Measurements from ENCODE around the gene CORO6.

The CORO6 gene

DNA sequence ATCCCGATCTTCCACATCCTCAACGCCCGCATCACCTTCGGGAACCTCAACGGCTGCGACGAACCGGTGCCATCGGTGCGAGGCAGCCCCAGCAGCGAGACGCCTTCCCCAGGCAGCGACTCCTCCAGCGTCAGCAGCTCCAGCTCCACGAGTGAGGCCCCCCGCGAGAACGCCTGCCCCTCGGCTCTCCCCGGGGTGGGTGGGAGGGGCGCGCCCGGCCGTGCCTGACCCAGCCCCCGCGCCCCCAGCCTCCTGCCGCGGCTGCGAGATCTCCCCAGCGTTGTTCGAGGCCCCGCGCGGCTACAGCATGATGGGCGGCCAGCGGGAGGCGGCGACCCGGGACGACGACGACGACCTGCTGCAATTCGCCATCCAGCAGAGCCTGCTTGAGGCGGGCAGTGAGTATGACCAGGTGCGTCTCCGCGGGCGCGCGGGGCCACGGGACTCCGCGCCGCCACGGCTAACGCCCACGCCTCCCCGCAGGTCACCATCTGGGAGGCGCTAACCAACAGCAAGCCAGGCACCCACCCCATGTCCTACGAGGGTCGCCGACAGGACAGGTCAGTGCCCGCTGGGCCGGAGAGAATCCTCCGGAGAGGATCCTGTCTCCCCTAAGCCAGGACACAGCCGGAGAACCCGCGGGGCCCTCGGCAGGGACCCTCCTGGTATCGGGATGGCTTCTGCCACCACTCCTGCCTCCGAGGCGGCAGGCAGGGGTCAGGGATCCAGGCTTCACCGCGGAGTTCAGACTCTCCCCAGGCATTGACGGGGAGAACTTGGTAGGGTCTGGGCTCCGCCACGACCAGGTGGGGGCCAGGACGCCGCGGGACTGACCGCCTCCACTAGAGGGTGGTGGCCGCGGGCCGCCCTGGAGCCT is 10.1 kb downstream of the CORO6 start:
- no peak overlapping the region for H4K91ac ChIP-seq (ENCODE audit: low read depth, low read length, poor library complexity)
- peak overlapping the region; percentile 92 for H3K18ac ChIP-seq (ENCODE audit: low read length)
- no peak overlapping the region for H3K14ac ChIP-seq (ENCODE audit: low read length)
- H2BK120ac ChIP-seq (ENCODE audit: low read depth, low read length): no peak overlapping the region
- H3K9me3 ChIP-seq (replicated peaks in 1 of 2; ENCODE audit: control insufficient read depth in 2 of 2, insufficient read depth in 1 of 2, low read depth in 1 of 2, low read length in 2 of 2): peaks cover 3 to 10% of the 10 kb centered on the region in 2 donors
- H3K9ac ChIP-seq (ENCODE audit: low read depth, low read length, poor library complexity): no peak overlapping the region
- peaks cover 6 to 51% of the 10 kb centered on the region in 2 donors for H3K36me3 ChIP-seq (replicated peaks in 1 of 2; ENCODE audit: control insufficient read depth in 2 of 2, insufficient read depth in 2 of 2, low read length in 2 of 2)
- no peak for DNase-seq (ENCODE audit: low spot score)
- peak overlapping the region; percentile 92 for H2AK5ac ChIP-seq (ENCODE audit: low read depth, low read length)
- no peak overlapping the region for H4K8ac ChIP-seq (ENCODE audit: low read depth, low read length)
- peaks cover 6 to 21% (median 13%) of the 10 kb centered on the region in 3 experiments for H3K27me3 ChIP-seq (ENCODE audit: control insufficient read depth in 3 of 3, insufficient read depth in 3 of 3, low read depth in 1 of 3, low read length in 3 of 3)
- H3K4me1 ChIP-seq (ENCODE audit: control insufficient read depth in 2 of 2, insufficient read depth in 1 of 2, low read depth in 1 of 2, low read length in 2 of 2): peaks cover 0 to 28% of the 10 kb centered on the region in 2 donors
- WGBS, 2 donors (ENCODE audit: extremely low coverage in 2 of 2, insufficient read length in 2 of 2, insufficient replicate concordance in 1 of 2): no CpG with 5 or more reads among the region's 85 CpGs
- no peak overlapping the region for H3K27ac ChIP-seq (replicated peaks; ENCODE audit: low read length)
- no peak overlapping the region for H3K4me3 ChIP-seq (ENCODE audit: low read length in 2 of 2)
- peak overlapping the region; percentile 74 for H3K23ac ChIP-seq (ENCODE audit: low read depth, low read length, poor library complexity)
- no peak overlapping the region for H2AFZ ChIP-seq (ENCODE audit: low read length)
- peaks cover 4% of the 10 kb centered on the region for H3K79me1 ChIP-seq (ENCODE audit: low read depth, low read length)
- H2BK12ac ChIP-seq (ENCODE audit: low read length): no peak overlapping the region
- no peak overlapping the region for H3K4ac ChIP-seq (ENCODE audit: low read length)
- H3K4me2 ChIP-seq (ENCODE audit: insufficient read depth, low read length, poor library complexity, severe bottlenecking): no peak overlapping the region
- H2BK5ac ChIP-seq (ENCODE audit: low read length): no peak overlapping the region
- H2BK15ac ChIP-seq (ENCODE audit: low read length): no peak overlapping the region

DNA sequence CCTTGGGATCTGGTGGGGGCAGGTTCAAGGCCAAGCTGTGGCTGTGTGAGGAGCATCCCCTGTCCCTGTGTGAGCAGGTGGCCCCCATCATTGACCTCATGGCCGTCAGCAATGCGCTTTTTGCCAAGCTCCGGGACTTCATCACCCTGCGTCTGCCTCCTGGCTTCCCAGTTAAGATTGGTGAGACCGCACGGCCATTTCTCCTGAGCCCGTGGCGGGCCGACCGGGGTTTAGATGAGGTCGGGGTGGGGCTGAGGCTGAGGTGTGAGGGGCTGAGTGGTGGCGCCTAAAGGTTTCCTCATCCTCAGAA is 10.7 kb downstream of the CORO6 start:
- H3K9me3 ChIP-seq (replicated peaks in 1 of 2; ENCODE audit: control insufficient read depth in 2 of 2, insufficient read depth in 1 of 2, low read depth in 1 of 2, low read length in 2 of 2): peaks cover 3 to 10% of the 10 kb centered on the region in 2 donors
- H3K4ac ChIP-seq (ENCODE audit: low read length): no peak overlapping the region
- peaks cover under 1 to 16% (median 9%) of the 10 kb centered on the region in 3 experiments for H3K27me3 ChIP-seq (ENCODE audit: control insufficient read depth in 3 of 3, insufficient read depth in 3 of 3, low read depth in 1 of 3, low read length in 3 of 3)
- no peak overlapping the region for H4K8ac ChIP-seq (ENCODE audit: low read depth, low read length)
- peaks cover 0 to 23% of the 10 kb centered on the region in 2 donors for H3K4me1 ChIP-seq (ENCODE audit: control insufficient read depth in 2 of 2, insufficient read depth in 1 of 2, low read depth in 1 of 2, low read length in 2 of 2)
- no peak overlapping the region for H2BK120ac ChIP-seq (ENCODE audit: low read depth, low read length)
- no peak overlapping the region for H2BK12ac ChIP-seq (ENCODE audit: low read length)
- H2BK15ac ChIP-seq (ENCODE audit: low read length): no peak overlapping the region
- WGBS, 2 donors (ENCODE audit: extremely low coverage in 2 of 2, insufficient read length in 2 of 2, insufficient replicate concordance in 1 of 2): no CpG with 5 or more reads among the region's 12 CpGs
- peaks cover 4% of the 10 kb centered on the region for H3K79me1 ChIP-seq (ENCODE audit: low read depth, low read length)
- H3K36me3 ChIP-seq (replicated peaks in 1 of 2; ENCODE audit: control insufficient read depth in 2 of 2, insufficient read depth in 2 of 2, low read length in 2 of 2): peaks cover 6 to 51% of the 10 kb centered on the region in 2 donors
- H4K91ac ChIP-seq (ENCODE audit: low read depth, low read length, poor library complexity): no peak overlapping the region
- no peak overlapping the region for H3K4me3 ChIP-seq (ENCODE audit: low read length in 2 of 2)
- no peak overlapping the region for H2AFZ ChIP-seq (ENCODE audit: low read length)
- no peak for DNase-seq (ENCODE audit: low spot score)
- no peak overlapping the region for H3K27ac ChIP-seq (replicated peaks; ENCODE audit: low read length)
- H3K23ac ChIP-seq (ENCODE audit: low read depth, low read length, poor library complexity): peak overlapping the region; percentile 76
- no peak overlapping the region for H2BK5ac ChIP-seq (ENCODE audit: low read length)
- peak overlapping the region; percentile 34 for H2AK5ac ChIP-seq (ENCODE audit: low read depth, low read length)
- H3K18ac ChIP-seq (ENCODE audit: low read length): no peak overlapping the region
- H3K9ac ChIP-seq (ENCODE audit: low read depth, low read length, poor library complexity): no peak overlapping the region
- H3K4me2 ChIP-seq (ENCODE audit: insufficient read depth, low read length, poor library complexity, severe bottlenecking): no peak overlapping the region
- no peak overlapping the region for H3K14ac ChIP-seq (ENCODE audit: low read length)

DNA sequence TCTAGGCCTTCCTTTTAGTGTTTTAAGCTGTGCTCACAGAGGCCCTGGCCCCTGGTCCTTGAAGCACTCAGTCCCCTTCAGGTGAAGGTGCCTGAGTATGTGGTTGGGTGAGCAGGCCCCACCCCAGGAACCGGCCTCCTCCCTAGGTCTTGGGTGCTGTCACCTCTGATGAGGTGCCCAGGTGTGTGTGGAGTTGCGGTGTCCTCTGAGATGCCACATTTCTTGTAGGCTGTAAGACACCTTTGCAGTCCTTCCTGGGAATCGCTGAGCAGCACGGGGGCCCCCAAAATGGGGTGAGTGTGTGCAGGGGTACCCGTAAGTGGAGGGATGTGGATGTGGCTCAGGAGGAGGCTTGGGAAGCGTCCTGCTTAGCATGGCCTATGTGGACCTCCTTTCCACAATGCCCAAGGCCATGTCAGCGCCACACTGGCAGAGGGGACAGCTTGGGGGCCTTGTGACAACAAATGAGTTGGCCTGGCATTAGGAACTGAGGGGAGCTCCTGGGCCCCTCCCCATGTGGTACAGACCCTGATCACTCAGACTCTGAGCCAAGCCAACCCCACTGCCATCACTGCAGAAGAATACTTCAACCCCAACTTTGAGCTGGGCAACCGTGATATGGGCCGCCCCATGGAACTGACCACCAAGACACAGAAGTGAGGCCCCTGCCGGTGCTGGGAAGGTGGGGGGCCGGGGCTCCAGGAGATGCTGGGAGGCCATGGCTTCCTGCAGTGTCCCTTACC is 11.2 kb downstream of the CORO6 start:
- H2AFZ ChIP-seq (ENCODE audit: low read length): no peak overlapping the region
- no peak overlapping the region for H4K91ac ChIP-seq (ENCODE audit: low read depth, low read length, poor library complexity)
- DNase-seq (ENCODE audit: low spot score): no peak
- H3K9ac ChIP-seq (ENCODE audit: low read depth, low read length, poor library complexity): peak overlapping the region; percentile 1
- H3K4me2 ChIP-seq (ENCODE audit: insufficient read depth, low read length, poor library complexity, severe bottlenecking): no peak overlapping the region
- H3K36me3 ChIP-seq (replicated peaks in 1 of 2; ENCODE audit: control insufficient read depth in 2 of 2, insufficient read depth in 2 of 2, low read length in 2 of 2): peaks cover 6 to 51% of the 10 kb centered on the region in 2 donors
- H3K4me3 ChIP-seq (ENCODE audit: low read length in 2 of 2): no peak overlapping the region
- H3K23ac ChIP-seq (ENCODE audit: low read depth, low read length, poor library complexity): peak overlapping the region; percentile 76
- WGBS, 2 donors (ENCODE audit: extremely low coverage in 2 of 2, insufficient read length in 2 of 2, insufficient replicate concordance in 1 of 2): no CpG with 5 or more reads among the region's 11 CpGs
- H3K4me1 ChIP-seq (ENCODE audit: control insufficient read depth in 2 of 2, insufficient read depth in 1 of 2, low read depth in 1 of 2, low read length in 2 of 2): peaks cover 0 to 20% of the 10 kb centered on the region in 2 donors
- H3K27me3 ChIP-seq (ENCODE audit: control insufficient read depth in 3 of 3, insufficient read depth in 3 of 3, low read depth in 1 of 3, low read length in 3 of 3): peaks cover 0 to 11% (median 5%) of the 10 kb centered on the region in 3 experiments
- no peak overlapping the region for H3K27ac ChIP-seq (replicated peaks; ENCODE audit: low read length)
- H2BK15ac ChIP-seq (ENCODE audit: low read length): no peak overlapping the region
- no peak overlapping the region for H3K14ac ChIP-seq (ENCODE audit: low read length)
- no peak overlapping the region for H2BK120ac ChIP-seq (ENCODE audit: low read depth, low read length)
- no peak overlapping the region for H2BK5ac ChIP-seq (ENCODE audit: low read length)
- no peak overlapping the region for H3K18ac ChIP-seq (ENCODE audit: low read length)
- H2BK12ac ChIP-seq (ENCODE audit: low read length): no peak overlapping the region
- peaks cover 3 to 10% of the 10 kb centered on the region in 2 donors for H3K9me3 ChIP-seq (replicated peaks in 1 of 2; ENCODE audit: control insufficient read depth in 2 of 2, insufficient read depth in 1 of 2, low read depth in 1 of 2, low read length in 2 of 2)
- H3K79me1 ChIP-seq (ENCODE audit: low read depth, low read length): peaks cover 4% of the 10 kb centered on the region
- peak overlapping the region; percentile 18 for H2AK5ac ChIP-seq (ENCODE audit: low read depth, low read length)
- H3K4ac ChIP-seq (ENCODE audit: low read length): no peak overlapping the region
- H4K8ac ChIP-seq (ENCODE audit: low read depth, low read length): no peak overlapping the region

DNA sequence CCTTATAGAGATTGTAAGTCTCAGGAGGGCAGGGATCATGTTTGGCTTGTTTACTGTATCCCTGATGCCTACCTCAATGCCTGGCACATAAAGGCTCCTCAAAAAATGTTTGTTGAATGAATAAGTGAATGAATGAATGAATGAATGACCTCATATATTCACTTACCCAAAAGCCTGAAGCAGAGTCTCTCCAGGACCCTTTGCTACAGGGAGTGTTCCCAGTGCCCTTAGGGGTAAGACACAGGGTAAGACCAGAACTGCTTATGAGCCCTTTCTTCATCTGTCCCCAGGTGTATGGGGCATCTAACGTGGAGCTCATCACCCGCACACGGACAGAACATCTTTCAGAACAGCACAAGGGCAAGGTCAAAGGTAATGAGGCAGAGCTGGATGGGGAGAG is 12.3 kb downstream of the CORO6 start:
- Histone ChIP-seq H3K4ac (ENCODE audit: low read length) (no peak overlapping the region), H2BK12ac (ENCODE audit: low read length) (no peak overlapping the region), H3K9me3 (replicated peaks in 1 of 2; ENCODE audit: control insufficient read depth in 2 of 2, insufficient read depth in 1 of 2, low read depth in 1 of 2, low read length in 2 of 2) (peaks cover 3 to 4% of the 10 kb centered on the region in 2 donors), H2BK5ac (ENCODE audit: low read length) (no peak overlapping the region), H3K14ac (ENCODE audit: low read length) (no peak overlapping the region), H3K4me3 (ENCODE audit: low read length in 2 of 2) (no peak overlapping the region), H3K79me1 (ENCODE audit: low read depth, low read length) (peaks cover 4% of the 10 kb centered on the region), H2AK5ac (ENCODE audit: low read depth, low read length) (no peak overlapping the region), H3K4me1 (ENCODE audit: control insufficient read depth in 2 of 2, insufficient read depth in 1 of 2, low read depth in 1 of 2, low read length in 2 of 2) (peaks cover 0 to 17% of the 10 kb centered on the region in 2 donors), H3K9ac (ENCODE audit: low read depth, low read length, poor library complexity) (no peak overlapping the region), H4K8ac (ENCODE audit: low read depth, low read length) (no peak overlapping the region), H4K91ac (ENCODE audit: low read depth, low read length, poor library complexity) (no peak overlapping the region), H2BK120ac (ENCODE audit: low read depth, low read length) (no peak overlapping the region), H3K18ac (ENCODE audit: low read length) (no peak overlapping the region), H3K23ac (ENCODE audit: low read depth, low read length, poor library complexity) (no peak overlapping the region), H3K4me2 (ENCODE audit: insufficient read depth, low read length, poor library complexity, severe bottlenecking) (no peak overlapping the region), H2BK15ac (ENCODE audit: low read length) (no peak overlapping the region), H3K27ac (replicated peaks; ENCODE audit: low read length) (no peak overlapping the region), H3K27me3 (ENCODE audit: control insufficient read depth in 3 of 3, insufficient read depth in 3 of 3, low read depth in 1 of 3, low read length in 3 of 3) (peaks cover 0 to 1% (median 0%) of the 10 kb centered on the region in 3 experiments), H2AFZ (ENCODE audit: low read length) (no peak overlapping the region), H3K36me3 (replicated peaks in 1 of 2; ENCODE audit: control insufficient read depth in 2 of 2, insufficient read depth in 2 of 2, low read length in 2 of 2) (peaks cover 6 to 51% of the 10 kb centered on the region in 2 donors)
- DNase-seq (ENCODE audit: low spot score): no peak
- WGBS, 2 donors (ENCODE audit: extremely low coverage in 2 of 2, insufficient read length in 2 of 2, insufficient replicate concordance in 1 of 2): no CpG with 5 or more reads among the region's 3 CpGs
